Measurements from ENCODE around the gene HDDC3. TPM values are rescaled to one million over a fixed set of nuclear protein-coding genes. Genes with fewer than 3 reads are reported as not detected.

Gene HDDC3
- polyA plus RNA-seq, 1 donor (not counting 4 experiments of a cell fraction or from before 2014, with no cell fraction given): 11.8 TPM

DNA sequence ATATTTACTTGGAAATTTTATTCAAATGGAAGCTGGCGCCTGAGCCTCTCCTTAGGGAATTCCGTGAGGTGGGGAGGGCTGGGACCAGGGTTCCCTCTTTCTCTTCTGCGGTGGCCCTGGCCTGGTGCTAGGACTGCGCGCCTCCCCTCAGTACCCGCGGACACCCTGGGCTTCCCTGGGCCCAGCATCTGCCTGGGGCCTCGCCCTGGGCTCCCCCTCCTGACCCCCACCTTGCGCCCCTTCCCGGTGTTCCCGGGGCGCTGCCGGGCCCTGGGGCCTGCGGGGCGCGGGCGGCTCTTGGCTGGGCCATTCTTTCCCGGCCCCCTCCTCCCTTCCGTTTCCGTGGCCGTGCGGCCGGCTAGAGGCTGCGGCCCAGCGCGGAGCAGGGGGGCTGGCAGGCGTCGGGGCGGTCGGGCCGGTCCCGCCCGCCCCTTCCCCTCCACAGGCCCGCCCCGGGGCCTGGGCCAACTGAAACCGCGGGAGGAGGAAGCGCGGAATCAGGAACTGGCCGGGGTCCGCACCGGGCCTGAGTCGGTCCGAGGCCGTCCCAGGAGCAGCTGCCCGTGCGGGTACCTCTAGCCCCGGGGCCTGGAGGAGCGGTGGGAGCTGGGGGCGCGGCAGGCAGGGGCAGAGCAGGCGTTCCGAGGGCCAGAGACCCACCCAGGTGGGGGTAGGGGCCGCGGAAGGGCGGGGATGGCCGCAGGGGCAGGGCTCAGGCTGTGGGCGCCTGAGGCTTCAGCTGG lies 48.2 kb downstream of the HDDC3 start, which contains the start of gene FES:
TSS of gene FES (plus strand) at position 529 of the 743 bp plus-strand sequence. CDS start 542 bp downstream, outside the sequence.
- TF ChIP-seq, protein P1, sequence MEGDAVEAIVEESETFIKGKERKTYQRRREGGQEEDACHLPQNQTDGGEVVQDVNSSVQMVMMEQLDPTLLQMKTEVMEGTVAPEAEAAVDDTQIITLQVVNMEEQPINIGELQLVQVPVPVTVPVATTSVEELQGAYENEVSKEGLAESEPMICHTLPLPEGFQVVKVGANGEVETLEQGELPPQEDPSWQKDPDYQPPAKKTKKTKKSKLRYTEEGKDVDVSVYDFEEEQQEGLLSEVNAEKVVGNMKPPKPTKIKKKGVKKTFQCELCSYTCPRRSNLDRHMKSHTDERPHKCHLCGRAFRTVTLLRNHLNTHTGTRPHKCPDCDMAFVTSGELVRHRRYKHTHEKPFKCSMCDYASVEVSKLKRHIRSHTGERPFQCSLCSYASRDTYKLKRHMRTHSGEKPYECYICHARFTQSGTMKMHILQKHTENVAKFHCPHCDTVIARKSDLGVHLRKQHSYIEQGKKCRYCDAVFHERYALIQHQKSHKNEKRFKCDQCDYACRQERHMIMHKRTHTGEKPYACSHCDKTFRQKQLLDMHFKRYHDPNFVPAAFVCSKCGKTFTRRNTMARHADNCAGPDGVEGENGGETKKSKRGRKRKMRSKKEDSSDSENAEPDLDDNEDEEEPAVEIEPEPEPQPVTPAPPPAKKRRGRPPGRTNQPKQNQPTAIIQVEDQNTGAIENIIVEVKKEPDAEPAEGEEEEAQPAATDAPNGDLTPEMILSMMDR (optimal IDR thresholded peaks at IDR 0.05 in 1 of 3, IDR thresholded peaks at IDR 0.05 in 1 of 3, conservative IDR thresholded peaks at IDR 0.05 in 1 of 3; ENCODE audit: extremely low read depth in 1 of 3, insufficient read depth in 2 of 3, low read length in 3 of 3): no peak
- TF ChIP-seq EZH2 (IDR thresholded peaks at IDR 0.05; ENCODE audit: low read length): no peak
- H3K9me3 ChIP-seq (ENCODE audit: control insufficient read depth, low read depth, low read length): no peaks in the 10 kb centered on the region
- FAIRE-seq: no peak
- dilution Hi-C loops (cut with MboI; ENCODE audit: extremely low pct_ligation_motif_present, low sequenced_read_pairs): no loop called here
- peak within 1 kb of the TSS; percentile 47 for H3K9ac ChIP-seq (ENCODE audit: control insufficient read depth, extremely low read depth, insufficient read depth, low read length)
- no peaks in the 10 kb centered on the region for H4K20me1 ChIP-seq (ENCODE audit: control insufficient read depth, extremely low read depth, insufficient read depth, low read length)
- no peaks in the 10 kb centered on the region for H3K9me1 ChIP-seq (ENCODE audit: control insufficient read depth, extremely low read depth, insufficient read depth, low read length)
- no peaks in the 10 kb centered on the region for H3K27me3 ChIP-seq (ENCODE audit: control insufficient read depth, extremely low read depth, insufficient read depth, low read length)
- H2AFZ ChIP-seq (ENCODE audit: control insufficient read depth, low read length): peak within 1 kb of the TSS; percentile 30
- no peak for DNase-seq (ENCODE audit: low read depth, low spot score)
- H3K36me3 ChIP-seq (ENCODE audit: control insufficient read depth in 2 of 2, extremely low read depth in 1 of 2, insufficient read depth in 2 of 2, low read length in 2 of 2): peaks cover 8 to 16% of the 10 kb centered on the region in 2 experiments
- H3K4me2 ChIP-seq (ENCODE audit: control insufficient read depth, extremely low read depth, insufficient read depth, low read depth, low read length): peak within 1 kb of the TSS; percentile 45
- H3K4me3 ChIP-seq (ENCODE audit: control insufficient read depth in 2 of 3, extremely low read depth in 1 of 3, insufficient read depth in 2 of 3, low read depth in 1 of 3, low read length in 3 of 3): peak within 1 kb of the TSS in 1 of 3 experiments; percentile 13
- no peaks in the 10 kb centered on the region for H3K4me1 ChIP-seq (ENCODE audit: control insufficient read depth, extremely low read depth, insufficient read depth, low read length)
- H3K27ac ChIP-seq (ENCODE audit: control insufficient read depth, insufficient read depth, low read length): no peak within 1 kb of the TSS
- H3K79me2 ChIP-seq (ENCODE audit: control insufficient read depth, insufficient read depth, low read length): no peaks in the 10 kb centered on the region

DNA sequence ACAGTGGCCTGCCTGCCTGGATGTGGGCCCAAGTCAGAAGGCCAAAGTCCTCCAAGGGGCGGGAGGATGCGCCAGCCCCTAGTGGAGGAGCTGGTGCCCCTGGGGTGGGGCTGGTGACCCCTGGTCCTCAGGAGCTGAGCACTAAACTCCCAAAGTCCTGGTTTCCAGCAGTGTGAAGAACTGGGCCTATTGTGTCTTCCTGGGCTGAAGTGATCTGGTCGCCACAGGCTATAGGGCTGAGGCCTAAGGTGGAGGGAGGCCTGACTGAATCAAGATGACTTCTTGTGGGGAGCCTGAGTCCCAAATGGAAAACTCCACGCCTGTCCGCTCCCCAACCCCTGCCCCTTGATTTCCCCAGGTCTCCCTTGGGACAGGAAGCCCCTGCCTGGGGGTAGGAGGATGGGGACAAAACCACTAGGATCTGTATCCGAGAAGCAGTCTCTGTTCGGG lies 48.8 kb downstream of the HDDC3 start:
- dilution Hi-C loops (cut with MboI; ENCODE audit: extremely low pct_ligation_motif_present, low sequenced_read_pairs): no loop called here
- Histone ChIP-seq H3K27ac (ENCODE audit: control insufficient read depth, insufficient read depth, low read length) (no peak overlapping the region), H3K4me1 (ENCODE audit: control insufficient read depth, extremely low read depth, insufficient read depth, low read length) (no peaks in the 10 kb centered on the region), H3K4me2 (ENCODE audit: control insufficient read depth, extremely low read depth, insufficient read depth, low read depth, low read length) (peak overlapping the region; percentile 45), H3K9ac (ENCODE audit: control insufficient read depth, extremely low read depth, insufficient read depth, low read length) (peak overlapping the region; percentile 47), H3K9me3 (ENCODE audit: control insufficient read depth, low read depth, low read length) (no peaks in the 10 kb centered on the region), H3K79me2 (ENCODE audit: control insufficient read depth, insufficient read depth, low read length) (no peaks in the 10 kb centered on the region), H3K27me3 (ENCODE audit: control insufficient read depth, extremely low read depth, insufficient read depth, low read length) (no peaks in the 10 kb centered on the region), H3K9me1 (ENCODE audit: control insufficient read depth, extremely low read depth, insufficient read depth, low read length) (no peaks in the 10 kb centered on the region), H4K20me1 (ENCODE audit: control insufficient read depth, extremely low read depth, insufficient read depth, low read length) (no peaks in the 10 kb centered on the region), H3K4me3 (ENCODE audit: control insufficient read depth in 2 of 3, extremely low read depth in 1 of 3, insufficient read depth in 2 of 3, low read depth in 1 of 3, low read length in 3 of 3) (no peak overlapping the region), H2AFZ (ENCODE audit: control insufficient read depth, low read length) (no peak overlapping the region), H3K36me3 (ENCODE audit: control insufficient read depth in 2 of 2, extremely low read depth in 1 of 2, insufficient read depth in 2 of 2, low read length in 2 of 2) (peaks cover 8 to 17% of the 10 kb centered on the region in 2 experiments)
- DNase-seq (ENCODE audit: low read depth, low spot score) (no peak), FAIRE-seq (peak; percentile 53)
- TF ChIP-seq EZH2 (IDR thresholded peaks at IDR 0.05; ENCODE audit: low read length): no peak
- TF ChIP-seq, protein P1 (optimal IDR thresholded peaks at IDR 0.05 in 1 of 3, IDR thresholded peaks at IDR 0.05 in 1 of 3, conservative IDR thresholded peaks at IDR 0.05 in 1 of 3; ENCODE audit: extremely low read depth in 1 of 3, insufficient read depth in 2 of 3, low read length in 3 of 3): no peak
